D721Med (cell line): ENCODE results near the gene DGKI.

Experiments
- DNase-seq: peaks from one replicate; pipeline ENCODE4 v3.0.0; 2011; ENCODE audit warnings: low spot score; ENCODE audit not compliant: insufficient read length
- FAIRE-seq: peaks from 2 replicates; lab custom pipeline; 2011; peaks lifted over from hg19 to GRCh38; lab: Jason Lieb, UNC
- CTCF ChIP-seq: IDR thresholded peaks from 2 replicates; pipeline ENCODE4 v1.5.1; 2012; ENCODE audit warnings: mild to moderate bottlenecking, control low read depth; ENCODE audit not compliant: insufficient read depth; ENCODE audit errors: missing control alignments

DGKI gene

GRCh38 chr7:137886746-137887145 is 40.0 kb upstream of the DGKI start:
- FAIRE-seq: no peak
- no peak for TF ChIP-seq CTCF

GRCh38 chr7:137886281-137886680 is 39.5 kb upstream of the DGKI start:
- no peak for TF ChIP-seq CTCF
- DNase-seq (no peak), FAIRE-seq (no peak)

More at GRCh38 chr7:137886746-137887145, 40.0 kb upstream of the DGKI start:
- no peak for DNase-seq

GRCh38 chr7:137885678-137886077 is 38.9 kb upstream of the DGKI start:
- FAIRE-seq (no peak), DNase-seq (no peak)

GRCh38 chr7:137882806-137883205 is 36.0 kb upstream of the DGKI start:
- DNase-seq: no peak
- FAIRE-seq: no peak
- TF ChIP-seq CTCF: no peak

More at GRCh38 chr7:137885678-137886077, 38.9 kb upstream of the DGKI start:
- no peak for TF ChIP-seq CTCF

GRCh38 chr7:137882261-137882668 is 35.5 kb upstream of the DGKI start:
- no peak for FAIRE-seq
- TF ChIP-seq CTCF: no peak
- DNase-seq: no peak

- TF ChIP-seq CTCF: no peak
These were observed 35.0 kb upstream of the DGKI start for GRCh38 chr7:137881607-137882260.

GRCh38 chr7:137880432-137880831 is 33.7 kb upstream of the DGKI start:
- DNase-seq (no peak), FAIRE-seq (no peak)
- no peak for TF ChIP-seq CTCF

More at GRCh38 chr7:137881607-137882260, 35.0 kb upstream of the DGKI start:
- DNase-seq (no peak), FAIRE-seq (no peak)
